ENCODE results near the gene CAPZA2. TPM values are rescaled to one million over a fixed set of nuclear protein-coding genes. Genes with fewer than 3 reads are reported as not detected.
"Not testable (repeated sequence)": the region's sequence is repeated elsewhere in the genome, so short reads cannot be mapped to it uniquely, and the experiment has no call there.

The CAPZA2 gene
- total RNA-seq, 1 donor from 2014 or later, result 198 TPM

DNA sequence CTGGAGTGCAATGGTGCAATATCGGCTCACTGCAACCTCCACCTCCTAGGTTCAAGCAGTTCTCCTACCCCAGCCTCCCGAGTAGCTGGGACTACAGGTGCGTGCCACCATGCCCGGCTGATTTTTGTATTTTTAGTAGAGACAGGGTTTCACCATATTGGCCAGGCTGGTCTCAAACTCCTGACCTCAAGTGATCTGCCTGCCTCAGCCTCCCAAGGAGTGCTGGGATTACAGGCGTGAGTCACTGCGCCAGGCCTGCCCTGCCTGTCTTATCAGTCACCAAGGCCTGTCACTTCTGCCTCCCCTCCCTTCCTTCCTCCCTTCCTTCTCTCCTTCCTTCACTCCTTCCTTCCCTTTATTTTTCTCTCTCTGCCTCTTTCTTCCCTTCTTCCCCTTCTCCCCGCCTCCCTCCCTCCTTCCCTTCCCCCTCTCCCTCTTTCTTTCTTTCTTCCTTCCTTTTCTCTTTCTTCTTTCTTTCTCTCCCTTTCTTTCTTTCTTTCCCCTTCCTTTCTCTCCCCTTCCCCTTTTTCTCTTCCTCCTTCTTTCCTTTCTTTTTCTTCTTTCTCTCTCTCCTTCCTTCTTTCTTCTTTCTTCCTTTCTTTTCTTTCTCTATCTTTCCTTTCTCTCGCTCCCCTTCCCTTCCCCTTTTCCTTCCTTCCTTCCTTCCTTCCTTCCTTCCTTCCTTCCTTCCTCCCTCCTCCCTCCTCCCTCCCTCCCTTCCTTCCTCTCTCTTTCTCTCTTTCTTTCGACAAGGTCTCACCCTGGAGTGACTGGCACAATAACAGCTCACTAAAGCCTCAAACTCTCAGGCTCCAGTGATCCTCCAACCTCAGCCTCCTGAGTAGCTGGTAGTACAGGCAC, 87.8 kb downstream of the CAPZA2 start:
- intact Hi-C loops (cut with DNase I), result no loop called here
- no peak for DNase-seq (ENCODE audit: low spot score)

GRCh38 chr7:116950889-116951351, 88.5 kb downstream of the CAPZA2 start:
- ATAC-seq (no peak), DNase-seq (ENCODE audit: low spot score) (no peak)
- intact Hi-C loops (cut with DNase I), result no loop called here

More for the DNA sequence above, 87.8 kb downstream of the CAPZA2 start:
- ATAC-seq, result no peak

DNA sequence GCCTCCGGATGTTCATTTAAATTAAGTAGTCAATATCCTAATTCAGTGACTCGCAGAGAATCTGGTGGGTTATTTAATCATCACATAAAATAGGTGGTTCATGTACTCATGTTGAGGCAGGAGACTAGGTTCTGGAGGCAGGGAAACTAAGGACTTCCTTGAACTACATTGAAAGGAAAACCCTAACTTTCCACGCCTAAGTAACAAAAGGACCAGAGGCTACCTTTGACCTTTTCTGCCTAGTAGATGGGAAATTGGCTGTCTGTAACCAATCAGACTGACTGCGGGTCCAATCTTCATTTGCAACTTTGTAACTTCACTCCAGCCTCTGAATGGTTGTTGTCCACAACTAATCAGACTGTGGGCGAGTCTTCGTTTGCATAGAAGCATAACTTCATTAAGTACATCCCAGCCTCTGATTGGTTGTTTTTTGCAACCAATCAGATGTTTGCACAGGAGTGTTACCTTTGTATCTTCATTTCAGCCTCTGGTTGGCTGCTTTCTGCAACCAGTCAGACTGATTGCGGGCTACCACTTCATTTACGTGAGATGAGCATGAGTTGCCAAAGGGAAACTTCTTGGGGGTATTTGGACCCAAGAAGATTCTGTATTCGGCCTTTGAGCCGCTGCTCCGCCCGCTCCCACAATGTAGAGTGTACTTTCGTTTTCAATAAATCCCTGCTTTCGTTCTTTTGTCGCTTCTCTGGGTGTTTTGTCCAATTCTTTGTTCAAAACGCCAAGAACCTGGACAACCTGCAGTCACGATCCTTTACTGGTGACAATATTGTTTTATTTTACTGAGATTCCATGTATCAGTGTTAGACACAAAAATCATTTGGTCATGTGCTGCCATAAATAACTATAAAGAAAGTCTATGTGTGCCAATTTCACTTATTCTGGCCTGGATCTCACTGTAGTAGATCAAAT, 89.2 kb downstream of the CAPZA2 start:
- intact Hi-C loops (cut with DNase I), result no loop called here

DNA sequence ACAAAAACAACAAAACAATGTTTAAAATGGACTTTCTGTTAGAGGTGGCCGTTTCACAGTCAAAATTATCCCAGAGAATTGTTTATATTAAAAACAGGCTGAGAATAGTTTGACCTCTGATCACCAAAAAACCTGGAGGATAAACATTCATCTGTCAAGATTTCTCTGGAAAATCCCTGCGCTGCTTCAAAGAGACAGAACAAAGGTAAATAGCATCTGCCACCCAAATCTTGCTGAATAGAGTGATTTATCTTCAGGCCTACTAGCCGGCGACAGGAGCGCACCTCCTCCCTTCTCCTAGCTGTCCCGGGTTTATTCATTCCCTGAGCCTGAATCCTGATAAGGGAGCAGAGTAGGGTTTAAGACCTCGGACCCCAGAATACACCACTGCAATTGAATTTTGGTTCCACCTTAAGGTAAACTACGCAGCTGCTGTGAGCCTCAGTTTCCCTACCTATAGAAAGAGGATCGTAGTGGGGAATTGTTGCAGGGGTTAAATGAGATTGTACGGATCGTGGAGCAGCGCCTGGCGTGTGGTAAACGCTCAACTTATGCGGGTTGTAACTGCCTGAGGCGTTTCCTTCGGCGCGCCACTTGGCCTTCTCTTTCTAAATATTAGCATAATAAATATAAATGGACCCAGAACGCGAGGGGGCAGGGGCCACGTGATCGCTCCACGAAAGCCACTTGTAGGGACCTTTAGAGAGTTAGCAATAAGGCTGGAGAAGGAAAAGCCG, 90.4 kb downstream of the CAPZA2 start:
- intact Hi-C loops (cut with DNase I), result no loop called here
- peak; percentile 77 for DNase-seq (ENCODE audit: low spot score)

More for the DNA sequence above, 89.2 kb downstream of the CAPZA2 start:
- no peak for DNase-seq (ENCODE audit: low spot score)
- ATAC-seq, result no peak

GRCh38 chr7:116953372-116953905, 91.1 kb downstream of the CAPZA2 start, which contains the start of gene ST7:
ST7 (plus strand) TSS chr7:116953501; CDS start chr7:116953541, 40 bp downstream.
- peak; percentile 85 for ATAC-seq
- intact Hi-C loops (cut with DNase I), result no loop called here
- DNase-seq (ENCODE audit: low spot score), result peak; percentile 76

More for the DNA sequence above, 90.4 kb downstream of the CAPZA2 start:
- peak; percentile 26 for ATAC-seq

GRCh38 chr7:116953906-116954838, 91.8 kb downstream of the CAPZA2 start:
- ATAC-seq, result peak; percentile 70
- intact Hi-C loops (cut with DNase I), result no loop called here

DNA sequence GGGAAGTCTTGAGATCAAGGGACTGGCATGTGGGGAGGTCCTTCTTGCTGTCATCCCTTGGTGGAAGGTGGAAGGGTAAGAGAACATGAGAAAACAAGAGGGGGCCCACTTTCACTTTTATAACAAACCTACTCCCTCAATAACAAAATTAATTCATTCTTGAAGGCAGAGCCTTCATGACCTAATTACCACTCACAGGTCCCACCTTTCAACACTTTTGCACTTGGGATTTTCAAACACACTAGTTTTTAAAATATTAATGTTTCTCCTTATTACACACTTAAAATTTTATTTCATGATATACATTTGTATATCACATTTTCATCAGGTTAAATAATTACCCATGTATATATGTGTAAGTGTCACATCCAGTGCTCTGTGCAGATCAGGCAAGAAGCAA, 93.0 kb downstream of the CAPZA2 start:
- intact Hi-C loops (cut with DNase I), result no loop called here

More at GRCh38 chr7:116953906-116954838, 91.8 kb downstream of the CAPZA2 start:
- DNase-seq (ENCODE audit: low spot score), result peak; percentile 71

GRCh38 chr7:116955801-116956476, 93.6 kb downstream of the CAPZA2 start:
- ATAC-seq (peak; percentile 27), DNase-seq (ENCODE audit: low spot score) (no peak)
- intact Hi-C loops (cut with DNase I), result no loop called here

More for the DNA sequence above, 93.0 kb downstream of the CAPZA2 start:
- ATAC-seq, result no peak
- no peak for DNase-seq (ENCODE audit: low spot score)

DNA sequence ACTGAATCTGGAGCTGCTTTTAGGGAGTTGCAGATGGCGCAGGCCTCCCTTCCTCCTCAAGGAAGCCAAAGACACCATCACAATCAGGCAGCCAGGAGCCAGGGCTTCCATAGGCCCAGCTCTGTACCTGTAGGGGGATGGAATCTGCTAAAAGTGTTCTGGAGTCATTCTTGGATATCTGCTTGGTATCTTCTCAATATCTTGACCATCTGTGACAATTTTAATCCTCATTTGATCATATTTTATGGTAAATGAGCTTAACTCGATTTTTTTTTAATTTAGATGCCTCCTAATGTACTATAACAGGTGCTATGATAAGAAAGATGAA, 94.1 kb downstream of the CAPZA2 start:
- no peak for DNase-seq (ENCODE audit: low spot score)
- intact Hi-C loops (cut with DNase I), result no loop called here
- no peak for ATAC-seq

- ATAC-seq (no peak), DNase-seq (ENCODE audit: low spot score) (no peak)
- intact Hi-C loops (cut with DNase I), result no loop called here
Observed at GRCh38 chr7:116957874-116958273, 95.5 kb downstream of the CAPZA2 start.

GRCh38 chr7:116961966-116962673, 99.7 kb downstream of the CAPZA2 start:
- ATAC-seq; DNase-seq (ENCODE audit: low spot score); intact Hi-C loops (cut with DNase I): not testable (repeated sequence)

GRCh38 chr7:116963234-116963633, 100.8 kb downstream of the CAPZA2 start:
- DNase-seq (ENCODE audit: low spot score), result no peak
- no peak for ATAC-seq
- intact Hi-C loops (cut with DNase I), result no loop called here

DNA sequence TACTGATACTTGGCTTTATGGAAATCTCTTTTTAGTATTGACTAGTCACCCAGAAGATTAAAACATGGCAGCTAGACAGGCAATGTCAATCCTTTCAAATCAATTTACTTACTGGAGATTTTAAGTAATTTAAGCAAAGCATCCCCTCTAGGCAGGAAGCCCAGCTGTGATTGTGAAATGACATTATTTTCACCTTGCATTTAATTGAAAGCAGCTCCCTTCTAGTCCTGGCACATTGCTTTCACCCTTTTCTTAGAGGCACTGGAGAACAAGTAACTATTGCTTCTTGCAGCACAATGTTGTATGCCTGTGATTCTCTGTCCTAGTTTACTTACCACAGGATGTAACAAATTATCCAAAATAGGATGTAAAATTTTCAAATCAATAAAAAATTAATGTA, 104.2 kb downstream of the CAPZA2 start:
- ATAC-seq (peak; percentile 45), DNase-seq (ENCODE audit: low spot score) (no peak)
- intact Hi-C loops (cut with DNase I), result no loop called here

DNA sequence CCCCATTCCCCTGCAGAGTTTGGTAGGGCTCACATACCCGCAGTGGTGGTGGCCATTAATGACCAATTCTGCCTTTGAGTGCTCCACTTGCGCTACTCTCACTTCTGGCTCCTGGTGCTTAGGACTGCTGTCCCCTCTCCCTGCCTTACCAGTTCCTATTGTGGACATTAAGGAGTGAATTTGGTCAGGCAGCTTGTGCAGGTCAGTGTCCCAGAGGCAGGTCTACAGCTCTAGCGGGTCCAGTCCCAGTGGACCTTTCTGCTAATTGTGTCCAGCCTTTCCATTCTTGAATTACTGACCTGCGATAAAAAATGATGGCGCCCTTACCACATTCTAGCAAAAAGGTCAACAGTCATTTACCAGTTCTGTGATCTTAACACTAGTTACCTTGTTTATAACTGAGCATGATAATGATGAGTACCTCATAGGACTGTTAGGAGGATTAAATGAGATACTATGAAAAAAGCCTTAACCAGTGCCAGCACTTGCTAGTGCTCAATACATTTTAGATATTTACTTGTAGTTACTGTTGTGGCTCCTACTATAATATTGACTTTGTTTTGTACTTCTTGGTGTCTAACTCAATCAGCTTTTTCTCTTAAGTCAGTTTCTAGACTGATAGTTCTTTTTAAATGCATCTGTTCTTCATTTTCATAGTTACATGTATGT, 105.0 kb downstream of the CAPZA2 start:
- no peak for ATAC-seq
- intact Hi-C loops (cut with DNase I), result no loop called here
- no peak for DNase-seq (ENCODE audit: low spot score)

GRCh38 chr7:116967983-116968382, 105.6 kb downstream of the CAPZA2 start:
- DNase-seq (ENCODE audit: low spot score), result no peak
- ATAC-seq, result no peak
- intact Hi-C loops (cut with DNase I), result no loop called here

DNA sequence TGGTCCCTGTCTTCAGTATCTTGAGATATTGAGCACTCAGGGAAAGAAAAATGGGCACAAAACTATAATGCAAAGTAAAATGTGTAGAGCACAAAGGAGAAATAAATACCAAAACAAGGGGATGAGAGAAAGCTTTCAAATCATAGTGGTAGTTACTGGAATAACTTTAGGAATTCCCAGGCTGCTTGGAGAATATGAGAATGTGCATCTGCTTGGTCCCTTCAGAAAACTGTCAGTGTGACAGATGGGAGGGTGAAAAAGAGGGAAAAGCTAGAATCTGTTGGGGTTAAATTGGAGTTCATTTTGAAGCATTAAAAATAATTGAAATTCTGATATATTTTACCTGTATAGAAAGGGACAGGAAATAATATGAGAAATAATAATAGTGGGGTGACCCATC, 106.2 kb downstream of the CAPZA2 start:
- ATAC-seq (no peak), DNase-seq (ENCODE audit: low spot score) (no peak)
- intact Hi-C loops (cut with DNase I), result no loop called here
